H1 (cell line): ENCODE measurements around the gene MYO1D. TPM values are rescaled to one million over a fixed set of nuclear protein-coding genes. Genes with fewer than 3 reads are reported as not detected.

Source experiments
- CBX8 ChIP-seq: fragments of 300-800, 300-1000 bp; sonication (generic); IDR thresholded peaks from 2 replicates; pipeline ENCODE4 v1.7.1; 2016; ENCODE audit warnings: low read depth, low read length, borderline replicate concordance
- KDM1A ChIP-seq: fragments of 200-600, 300-600 bp; sonication (generic); IDR thresholded peaks from 2 replicates; pipeline ENCODE4 v1.7.1; 2016; ENCODE audit warnings: mild to moderate bottlenecking, low read length, borderline replicate concordance
- KDM5A ChIP-seq: fragments of 200-600 bp; IDR thresholded peaks from 2 replicates; pipeline ENCODE4 v1.7.1; 2012; ENCODE audit warnings: mild to moderate bottlenecking, low read length, inconsistent platforms, mixed read lengths
- YY1 ChIP-seq: IDR thresholded peaks from 2 replicates; pipeline ENCODE4 v1.6.1; 2011; ENCODE audit warnings: low read depth, mild to moderate bottlenecking, low read length
- polyA plus RNA-seq, 7 experiments: library from polyadenylated mRNA; depleted of rRNA in 3 of 7; stranded (reverse) in 5 of 7; unstranded in 2 of 7; fragments of >200 nt in 5 of 7; fragments of 200-250 nt in 2 of 7; gene quantifications; 1 replicate in 5 of 7; 2 replicates in 1 of 7; 4 replicates in 1 of 7; pipeline versions ENCODE4 v1.2.1 to v1.2.3, GENCODE V29; 2011 to 2013; ENCODE audit warnings: missing spikeins in 2 of 7, mixed read lengths in 2 of 7
- total RNA-seq: library from RNA; stranded (reverse); fragmentation: NEBNext Ultra II Directional; extraction: Animal tissue kit (Norgen Biotek cat#: 25700); gene quantifications from 2 replicates; pipeline ENCODE4 v1.2.1, GENCODE V29; 2021

The MYO1D gene
- total and polyA plus RNA-seq, 2 of the 8 experiments (the other 6 are each of a cell fraction or from before 2014, with no cell fraction given): 6.5 to 25.4 TPM

GRCh38 chr17:32626379-32626791 lies 250.5 kb downstream of the MYO1D start (continued):
- no peak for TF ChIP-seq KDM1A
- TF ChIP-seq KDM5A: no peak
- TF ChIP-seq YY1: no peak
- no peak for TF ChIP-seq CBX8
